Fibroblast of mammary gland (primary cell): ENCODE data around the gene TSGA10.

Experiments used
- DNase-seq: peaks from one replicate; pipeline ENCODE4 v3.0.0-alpha.2; 2010; ENCODE audit warnings: low read depth
- H3K4me3 ChIP-seq: 2 replicates; pipeline ENCODE4 v1.5.1; 2011; ENCODE audit warnings: low read depth, mild to moderate bottlenecking, low read length, moderate library complexity; ENCODE audit not compliant: control insufficient read depth
- CTCF ChIP-seq: conservative IDR thresholded peaks from 2 replicates; pipeline ENCODE4 v1.5.1; 2011; ENCODE audit warnings: low read depth, low read length, inconsistent platforms; ENCODE audit not compliant: control insufficient read depth, insufficient read depth

TSGA10 gene

GRCh38 chr2:99171377-99172140 is 16.8 kb upstream of the TSGA10 start:
- TF ChIP-seq CTCF: no peak
- H3K4me3 ChIP-seq: no peak overlapping the region
- no peak for DNase-seq

- no peak for TF ChIP-seq CTCF
- no peak overlapping the region for H3K4me3 ChIP-seq
- DNase-seq: no peak
Observed at GRCh38 chr2:99169534-99169933, 14.8 kb upstream of the TSGA10 start.

GRCh38 chr2:99166218-99166617 is 11.5 kb upstream of the TSGA10 start:
- DNase-seq: no peak
- TF ChIP-seq CTCF: no peak
- no peak overlapping the region for H3K4me3 ChIP-seq

- no peak for DNase-seq
- TF ChIP-seq CTCF: no peak
- H3K4me3 ChIP-seq: no peak overlapping the region
Observed at GRCh38 chr2:99159594-99159993, 4.9 kb upstream of the TSGA10 start.

- no peak overlapping the region for H3K4me3 ChIP-seq
- no peak for TF ChIP-seq CTCF
- DNase-seq: no peak
Observed at GRCh38 chr2:99158599-99158998, 3.9 kb upstream of the TSGA10 start.

GRCh38 chr2:99156891-99157290 is 2.1 kb upstream of the TSGA10 start:
- no peak for DNase-seq
- H3K4me3 ChIP-seq: no peak overlapping the region
- TF ChIP-seq CTCF: no peak
